HG02763 (cell line): ENCODE measurements around the gene MEGF10.

Source experiments
- ATAC-seq: cut with Tn5 transposase; IDR thresholded peaks from one replicate; pipeline ENCODE4 v1.9.1; 2021; ENCODE audit warnings: mild to moderate bottlenecking, moderate library complexity; ENCODE audit not compliant: unreplicated experiment

The MEGF10 gene

DNA sequence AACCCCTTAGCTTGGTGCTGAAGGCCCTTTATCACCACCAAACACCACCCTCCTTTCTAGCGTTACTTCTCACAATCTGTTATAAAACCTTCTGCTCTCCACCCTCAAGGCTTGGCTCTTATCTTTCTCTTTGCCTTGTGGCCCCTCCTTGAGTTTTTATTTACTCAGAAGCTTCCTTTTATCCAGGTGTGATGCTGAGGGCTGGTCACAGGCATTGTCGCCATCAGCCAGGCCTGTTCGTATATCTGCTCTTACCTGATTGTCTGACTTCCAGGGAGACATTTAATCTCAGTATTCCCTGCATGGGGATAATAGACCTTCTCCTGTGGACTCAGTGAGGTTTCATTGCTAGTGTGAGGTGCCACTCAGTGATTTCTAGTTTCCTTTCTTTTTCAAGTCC is 34.2 kb downstream of the MEGF10 start:
- no peak for ATAC-seq

DNA sequence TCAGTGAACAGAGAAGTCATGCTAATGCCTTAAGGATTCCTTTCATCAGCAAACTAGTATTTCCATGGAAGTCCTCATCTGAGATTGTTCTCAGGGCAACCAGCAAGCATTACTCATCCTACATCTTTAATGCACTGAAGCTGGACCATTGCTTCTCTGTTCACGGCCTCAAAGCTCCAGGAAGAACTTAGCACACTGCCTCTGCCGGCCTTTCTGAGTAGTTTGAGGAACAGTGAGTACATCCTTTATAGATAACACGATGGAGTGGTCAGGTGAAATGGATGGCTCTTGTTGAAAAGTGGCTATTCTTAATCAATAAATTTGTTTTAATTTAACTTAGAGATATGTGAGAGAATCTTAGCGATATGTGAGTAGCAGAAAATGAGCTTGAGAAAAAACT is 35.8 kb downstream of the MEGF10 start:
- no peak for ATAC-seq

DNA sequence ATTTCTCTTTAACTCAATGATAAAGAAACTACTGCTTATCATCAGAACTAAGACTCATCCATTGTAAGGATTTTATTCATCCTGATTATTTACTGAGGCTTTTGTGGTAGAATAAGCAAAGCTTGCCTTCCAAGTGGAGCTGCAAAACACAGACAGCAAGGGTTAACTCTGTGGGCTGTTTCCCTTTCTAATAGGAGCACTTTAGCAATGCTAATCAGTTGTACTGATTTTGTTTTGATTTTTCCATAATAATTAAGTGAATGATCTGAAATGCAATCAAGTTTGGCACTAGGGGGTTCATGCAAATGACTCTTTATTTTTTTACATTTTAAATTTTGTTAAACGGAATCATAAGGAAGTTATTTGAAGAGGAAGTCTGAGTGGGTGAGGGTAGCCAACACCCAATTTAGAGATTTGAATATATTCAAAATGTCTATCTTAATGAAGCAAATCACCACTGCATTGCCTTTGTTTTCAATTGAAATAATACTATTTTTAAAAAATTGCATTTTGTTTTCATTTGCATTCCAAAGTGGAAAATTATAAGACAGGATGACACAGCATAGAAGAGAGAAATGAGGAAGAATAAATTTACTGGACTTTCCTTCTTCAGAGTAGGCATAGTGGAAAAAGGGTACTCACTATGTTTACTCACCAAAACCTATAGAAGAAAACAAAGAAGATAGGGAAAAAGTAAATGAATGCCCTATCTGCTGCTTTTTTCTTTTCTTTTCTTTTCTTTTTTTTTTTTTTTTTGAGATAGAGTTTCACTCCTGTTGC is 36.6 kb downstream of the MEGF10 start:
- ATAC-seq: no peak

DNA sequence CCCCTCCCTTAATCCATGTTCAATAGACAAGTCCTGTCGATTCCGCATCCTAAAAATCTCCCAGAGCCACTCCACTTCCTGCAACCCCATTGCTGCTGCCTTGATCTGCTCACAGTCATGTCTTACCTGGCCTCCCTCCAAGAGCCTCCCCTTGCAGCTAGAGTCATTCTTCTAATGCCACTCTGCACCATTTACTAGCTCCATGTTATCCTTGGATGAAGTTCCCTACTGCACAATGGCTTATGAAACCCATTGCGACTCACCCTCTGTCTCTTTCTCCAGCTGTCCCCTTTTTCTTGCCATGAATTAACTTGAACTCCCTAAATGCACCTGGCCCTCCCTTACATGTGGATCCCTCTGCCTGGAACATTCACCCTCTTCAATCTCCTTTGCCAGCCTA is 39.5 kb downstream of the MEGF10 start:
- no peak for ATAC-seq

DNA sequence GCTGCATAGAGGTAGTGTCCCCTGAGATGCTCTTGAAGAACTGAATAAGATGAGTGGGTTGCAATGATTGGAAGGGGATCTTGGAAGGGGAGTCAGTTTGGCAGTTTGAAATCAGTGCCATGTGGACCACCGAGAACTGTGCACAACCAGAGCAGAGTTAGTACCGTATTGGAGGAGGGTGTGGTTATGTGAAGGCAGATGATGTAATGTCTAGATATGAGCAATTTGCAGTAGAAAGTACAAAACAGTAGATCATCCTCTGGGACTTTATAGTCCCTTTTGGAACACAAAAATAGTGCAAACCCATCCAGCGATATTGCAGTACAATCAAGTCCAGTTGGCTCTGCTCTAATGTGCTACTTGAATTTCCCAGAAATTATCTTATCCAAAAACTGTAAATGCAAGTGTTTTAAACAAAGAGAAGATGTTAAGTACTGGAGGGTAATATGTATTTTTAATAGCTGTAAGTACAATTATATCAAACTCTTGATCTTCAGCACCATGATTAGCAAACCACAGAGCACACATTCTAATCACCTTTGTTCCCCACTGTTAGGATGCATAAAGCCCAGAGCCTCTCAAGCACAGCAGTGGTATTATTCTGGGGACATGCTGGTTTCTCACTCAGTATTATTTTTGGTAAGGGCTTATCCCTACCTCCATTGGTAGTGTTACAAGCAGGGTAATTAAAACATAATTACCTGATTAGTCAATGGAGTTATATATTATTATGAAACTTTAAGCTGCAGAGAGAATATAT is 41.5 kb downstream of the MEGF10 start:
- no peak for ATAC-seq

DNA sequence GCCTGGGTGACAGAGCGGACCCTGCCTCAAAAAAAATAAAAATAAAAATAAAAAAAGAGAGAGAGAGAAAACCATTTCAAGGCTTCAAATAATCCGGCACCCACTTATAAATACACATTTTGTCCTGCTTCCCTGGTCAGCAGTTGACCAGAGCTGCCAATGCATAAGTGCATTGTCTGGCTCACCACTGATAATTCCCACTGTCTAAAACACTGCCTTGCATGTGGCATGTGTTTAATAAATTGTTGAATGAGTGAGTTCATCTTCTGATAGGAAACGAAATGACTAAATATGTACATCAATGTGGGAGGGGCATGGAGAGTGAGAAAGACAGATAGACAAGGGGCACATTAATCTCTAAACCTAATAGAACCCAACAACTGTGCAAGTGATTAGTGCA is 42.9 kb downstream of the MEGF10 start:
- no peak for ATAC-seq

DNA sequence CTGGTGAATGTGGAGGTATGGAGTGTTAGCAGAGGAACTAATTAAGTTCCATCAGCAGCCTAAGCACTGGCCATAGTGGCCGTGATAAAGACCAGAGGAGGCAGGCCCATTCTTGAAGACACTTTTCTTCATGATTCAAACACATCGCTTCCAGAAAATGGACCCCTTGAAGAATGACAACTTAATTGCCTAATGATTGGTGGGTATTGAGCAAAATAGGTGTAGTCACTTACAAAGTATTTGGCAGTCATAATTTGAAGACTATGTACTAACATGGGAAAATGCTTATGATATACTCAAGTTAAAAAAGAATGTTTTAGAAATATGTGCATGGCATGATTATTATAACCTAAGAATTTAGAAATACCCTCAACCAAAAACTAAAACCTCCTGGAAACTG is 44.8 kb downstream of the MEGF10 start:
- ATAC-seq: no peak

DNA sequence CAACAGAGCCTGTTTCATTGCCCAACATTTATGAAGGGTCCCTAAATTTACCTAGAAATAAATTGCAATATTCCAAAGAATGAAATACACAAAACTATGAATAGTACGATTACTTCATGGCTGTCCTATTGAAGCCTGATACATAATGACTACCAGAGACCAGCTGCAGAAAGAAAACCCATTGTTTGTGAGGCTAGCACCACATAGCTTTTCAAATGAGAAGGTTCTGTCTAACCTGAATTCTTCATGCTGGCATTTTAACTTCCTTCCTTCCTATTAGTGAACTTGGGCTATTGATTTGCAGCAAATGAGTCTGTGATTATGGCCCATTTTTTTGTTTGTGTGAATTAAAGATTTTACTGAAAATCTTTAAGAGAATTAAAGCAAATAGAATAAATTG is 47.3 kb downstream of the MEGF10 start:
- no peak for ATAC-seq

DNA sequence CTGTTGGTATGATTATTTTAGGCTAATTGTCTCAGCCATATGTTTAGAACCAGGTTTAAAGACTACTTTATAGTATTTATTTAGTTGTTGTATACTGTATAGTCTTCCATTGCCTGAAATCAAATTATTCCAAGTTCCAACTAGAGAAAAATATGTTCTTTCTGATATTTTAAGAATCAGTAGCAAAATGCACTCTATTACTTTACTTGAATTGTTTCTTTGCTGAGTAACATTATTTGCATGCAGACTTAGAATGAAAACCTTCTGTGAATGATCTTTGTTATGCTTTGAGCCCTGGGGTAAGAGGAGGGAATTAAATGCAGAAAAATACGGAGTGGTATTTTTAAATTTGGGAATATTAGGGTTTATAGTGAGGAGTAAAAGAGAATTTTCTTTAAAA is 47.9 kb downstream of the MEGF10 start:
- ATAC-seq: no peak

DNA sequence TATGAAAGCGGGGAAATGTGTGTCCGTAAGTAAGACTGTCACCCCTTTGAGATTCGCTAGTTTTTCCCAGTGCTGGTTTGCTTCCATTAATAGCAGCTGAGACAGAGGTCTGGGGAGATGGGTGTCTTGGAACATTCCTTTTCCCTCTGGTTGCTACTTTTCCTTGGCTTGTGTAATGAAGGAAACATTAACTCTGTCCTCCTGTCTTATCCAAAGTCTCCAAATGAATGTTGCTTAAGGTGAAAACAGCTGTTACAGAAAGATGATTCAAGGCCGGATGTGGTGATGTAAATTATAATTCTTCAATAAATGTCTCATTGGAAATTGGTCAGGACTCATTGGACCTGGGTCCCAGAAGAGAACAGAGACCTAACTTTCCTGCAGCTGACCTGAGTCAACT is 50.0 kb downstream of the MEGF10 start:
- ATAC-seq: no peak

DNA sequence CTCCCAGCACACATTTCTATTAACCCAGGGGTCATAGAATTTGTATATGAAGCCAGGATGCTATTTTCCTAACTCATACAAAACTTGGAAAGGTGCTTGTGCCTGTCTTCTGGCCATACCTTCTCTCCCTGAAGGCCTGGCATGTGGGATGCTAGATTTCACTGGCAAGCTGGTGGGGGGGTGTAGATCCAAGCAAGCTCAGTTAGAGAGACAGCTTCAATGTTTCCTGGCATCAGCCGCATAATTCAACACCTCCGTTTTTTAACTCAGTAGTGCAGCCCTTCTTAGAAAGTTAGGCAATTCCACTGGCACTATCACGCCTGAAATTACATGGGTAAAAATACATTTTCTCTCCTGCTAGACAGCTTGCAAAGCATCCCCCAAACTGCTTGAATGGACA is 51.8 kb downstream of the MEGF10 start:
- ATAC-seq: no peak

DNA sequence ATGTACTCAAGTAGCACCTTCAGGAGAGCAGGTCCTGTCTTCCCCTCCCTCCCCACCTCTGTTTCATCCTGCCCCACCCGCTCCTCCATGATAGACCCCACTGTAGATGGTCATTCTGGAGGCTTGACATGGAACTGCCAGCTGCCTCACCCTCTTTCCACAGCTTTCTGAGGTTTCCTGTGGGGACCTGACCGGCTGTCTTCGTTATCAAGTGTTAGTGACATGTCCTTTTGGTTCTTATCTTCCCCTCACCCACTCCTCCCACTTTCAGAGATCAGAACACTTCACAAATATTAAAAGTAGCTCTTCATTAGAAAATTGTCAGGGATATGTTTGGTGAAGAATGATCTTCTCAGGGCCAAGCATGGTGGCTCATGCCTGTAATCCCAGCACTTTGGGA is 52.7 kb downstream of the MEGF10 start:
- no peak for ATAC-seq

DNA sequence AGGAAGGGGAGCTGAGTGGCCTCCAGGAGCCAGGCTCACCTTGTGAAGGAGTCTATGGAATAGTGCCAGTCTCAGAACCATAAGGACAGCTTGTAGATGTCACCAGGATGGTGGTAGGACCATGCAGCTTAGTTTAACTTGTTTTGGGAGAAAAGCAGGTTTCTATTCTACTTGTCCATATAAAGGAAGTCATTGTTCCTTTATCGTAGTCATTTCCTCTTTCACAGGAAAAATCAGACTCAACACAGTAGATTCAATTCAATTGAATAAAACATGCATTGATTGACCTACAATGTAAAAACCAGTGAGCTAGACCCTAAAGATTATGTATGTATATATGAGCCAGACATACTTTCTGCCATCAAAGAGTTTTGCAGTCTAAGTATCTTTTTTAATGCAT is 53.3 kb downstream of the MEGF10 start:
- no peak for ATAC-seq

DNA sequence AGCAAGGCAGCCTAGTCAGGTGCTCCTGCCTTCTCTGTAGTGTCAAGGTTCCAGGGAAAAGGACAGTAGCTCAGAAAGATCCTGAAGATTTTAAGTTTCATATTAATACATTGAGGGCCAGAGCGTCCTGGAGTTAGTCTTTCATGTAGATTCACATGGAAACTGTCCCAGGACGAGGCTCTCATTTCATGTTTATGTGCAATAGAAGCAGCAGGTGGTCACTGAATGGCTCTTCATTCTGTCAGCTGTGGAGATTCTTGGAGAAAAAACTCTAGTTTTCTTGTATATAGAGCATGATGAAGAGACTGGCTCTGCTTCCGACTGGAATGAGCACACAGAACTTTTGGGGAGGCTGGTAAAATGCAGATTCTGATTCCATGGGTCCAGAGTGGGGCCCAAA is 54.3 kb downstream of the MEGF10 start:
- ATAC-seq: no peak

DNA sequence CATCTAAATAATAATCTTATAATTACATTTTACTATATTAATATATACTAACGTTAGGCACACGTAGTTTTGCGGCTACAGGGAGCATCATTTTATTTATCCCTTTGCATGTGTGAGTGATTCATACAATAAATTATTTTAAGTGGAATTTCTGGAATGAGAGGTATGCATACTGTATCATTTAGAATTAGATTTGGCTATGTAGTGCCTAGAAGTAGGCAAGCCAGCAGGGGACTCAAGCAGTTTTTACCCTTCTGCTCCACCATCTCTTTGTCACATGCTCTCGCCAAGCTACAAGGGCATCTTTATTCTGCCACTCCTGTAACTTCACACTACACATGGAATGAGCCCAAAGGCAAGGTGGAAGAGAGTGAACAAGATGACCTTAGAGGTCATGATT is 60.8 kb downstream of the MEGF10 start:
- ATAC-seq: no peak

DNA sequence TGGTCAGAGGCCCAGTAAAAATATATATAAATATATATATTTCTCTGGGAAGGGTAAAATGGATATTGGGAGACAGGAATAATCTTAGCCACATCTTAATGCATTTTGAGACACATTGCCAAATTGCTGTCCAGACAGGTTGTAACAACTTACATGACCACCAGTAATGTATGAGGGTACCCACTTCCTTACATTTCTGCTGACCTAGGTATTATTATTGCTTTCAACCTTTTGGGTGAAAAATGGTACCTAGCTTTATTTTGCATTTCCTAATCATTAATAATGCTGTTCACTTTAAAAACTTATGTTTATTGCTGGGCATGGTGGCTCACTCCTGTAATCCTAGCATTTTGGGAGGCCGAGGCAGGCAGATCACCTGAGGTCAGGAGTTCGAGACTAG is 61.5 kb downstream of the MEGF10 start:
- no peak for ATAC-seq

DNA sequence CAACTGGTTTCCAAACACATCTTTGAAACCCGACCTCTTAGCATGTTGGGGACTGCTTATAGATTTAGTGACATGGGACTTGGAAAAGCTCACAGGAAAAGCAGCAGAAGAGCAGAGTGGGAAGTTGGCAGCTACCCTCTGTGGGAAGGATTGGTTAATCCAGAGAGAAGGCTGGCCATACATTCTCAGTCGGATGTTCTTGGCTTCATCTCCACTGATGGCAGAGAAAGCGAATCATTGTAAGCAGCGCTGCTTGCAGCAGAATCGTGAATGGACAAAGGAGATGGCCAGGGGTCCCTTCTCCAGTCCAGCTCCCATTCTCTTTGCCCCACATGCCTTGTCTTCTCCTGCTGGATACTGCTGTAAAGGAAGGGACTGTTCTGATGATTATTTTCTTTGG is 62.7 kb downstream of the MEGF10 start:
- ATAC-seq: no peak

DNA sequence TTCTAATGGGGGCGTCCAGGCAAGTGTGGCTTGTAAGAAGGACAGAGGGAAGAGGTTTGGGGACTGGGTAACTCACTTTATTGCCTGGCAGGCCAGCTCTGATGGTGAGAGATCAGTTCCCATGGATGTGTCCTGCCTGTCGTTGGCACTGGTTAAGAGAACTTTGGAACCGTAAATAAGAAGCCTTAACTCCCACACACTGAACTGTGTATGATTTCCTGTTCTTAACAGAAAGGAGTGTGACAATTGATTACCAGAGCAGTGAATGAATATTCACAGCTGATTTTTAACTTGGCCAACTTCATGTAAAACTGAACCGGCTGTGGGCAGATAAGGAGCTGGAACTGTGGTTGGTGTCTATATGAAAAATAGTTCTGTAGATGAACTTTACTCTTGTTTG is 63.2 kb downstream of the MEGF10 start:
- no peak for ATAC-seq

DNA sequence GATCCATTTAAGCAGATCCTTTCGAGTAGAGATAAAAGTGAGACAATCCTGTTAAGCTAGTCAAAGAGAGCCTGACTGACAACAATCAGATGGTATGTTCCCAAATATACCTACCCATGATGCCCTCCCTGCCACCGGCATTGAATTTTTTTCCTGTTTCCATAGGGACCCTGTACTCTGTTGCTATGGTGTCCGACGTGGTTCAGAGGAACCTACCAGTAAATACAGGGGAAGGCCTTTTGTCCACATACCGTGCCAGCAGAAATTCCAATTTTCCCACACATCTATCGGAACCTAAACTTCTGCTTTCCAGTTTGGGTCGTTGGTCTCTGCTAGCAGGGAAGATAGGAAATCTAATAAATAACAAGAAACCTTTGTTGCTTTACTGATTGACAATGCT is 64.7 kb downstream of the MEGF10 start:
- no peak for ATAC-seq

DNA sequence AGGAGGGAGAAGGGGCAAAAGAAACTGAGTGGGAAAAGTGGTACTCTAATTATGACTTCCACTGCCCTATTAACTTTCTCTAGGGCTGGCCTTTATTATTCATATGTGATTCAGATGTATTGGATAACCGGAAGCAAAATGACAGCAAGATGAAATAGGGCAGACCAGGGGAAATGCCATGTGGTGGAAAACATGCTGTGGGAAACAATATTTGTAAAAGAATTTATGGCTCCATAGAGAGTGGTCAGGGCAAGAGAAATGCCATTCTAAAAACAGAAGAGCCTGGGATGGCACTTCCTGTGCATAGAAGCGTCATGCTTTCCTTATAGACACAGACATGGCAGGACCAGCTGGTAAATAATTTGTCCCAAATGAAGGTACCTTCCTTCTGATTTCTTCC is 67.7 kb downstream of the MEGF10 start:
- ATAC-seq: no peak

DNA sequence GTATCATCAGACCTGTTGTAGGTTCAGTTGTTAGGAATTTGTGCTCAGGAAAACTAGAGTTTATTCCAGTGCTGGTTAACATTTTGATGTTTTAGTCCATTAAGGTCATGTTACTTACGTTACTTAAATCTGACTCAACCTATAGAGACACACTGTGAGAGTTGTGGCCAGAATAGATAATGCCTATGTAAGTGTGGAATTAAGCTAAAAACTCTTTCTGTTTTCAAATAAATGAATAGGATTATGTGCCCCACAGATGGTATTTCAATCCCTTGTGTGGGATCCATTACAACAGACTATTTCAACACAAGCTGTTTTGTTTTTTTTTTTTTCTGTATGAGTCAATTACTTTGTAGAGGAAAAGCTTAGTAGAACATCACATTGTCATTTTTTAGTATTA is 68.1 kb downstream of the MEGF10 start:
- ATAC-seq: no peak

DNA sequence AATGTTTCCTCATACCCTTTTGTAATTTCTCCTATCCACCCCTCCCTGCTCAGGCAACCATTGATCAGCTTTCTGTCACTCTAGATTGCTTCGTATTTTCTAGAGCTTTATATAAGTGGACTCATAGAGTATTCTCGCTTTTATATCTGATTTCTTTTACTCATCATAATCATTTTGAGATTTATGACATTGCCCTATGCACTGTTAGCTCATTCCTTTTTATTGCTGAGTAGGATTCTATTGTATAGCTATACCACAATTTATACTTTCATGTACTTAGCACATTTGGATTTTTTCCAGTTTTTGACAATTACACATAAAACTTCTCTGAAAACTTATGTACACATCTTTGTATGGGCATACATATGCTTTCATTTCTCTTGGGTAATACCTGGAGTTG is 68.9 kb downstream of the MEGF10 start:
- ATAC-seq: no peak

DNA sequence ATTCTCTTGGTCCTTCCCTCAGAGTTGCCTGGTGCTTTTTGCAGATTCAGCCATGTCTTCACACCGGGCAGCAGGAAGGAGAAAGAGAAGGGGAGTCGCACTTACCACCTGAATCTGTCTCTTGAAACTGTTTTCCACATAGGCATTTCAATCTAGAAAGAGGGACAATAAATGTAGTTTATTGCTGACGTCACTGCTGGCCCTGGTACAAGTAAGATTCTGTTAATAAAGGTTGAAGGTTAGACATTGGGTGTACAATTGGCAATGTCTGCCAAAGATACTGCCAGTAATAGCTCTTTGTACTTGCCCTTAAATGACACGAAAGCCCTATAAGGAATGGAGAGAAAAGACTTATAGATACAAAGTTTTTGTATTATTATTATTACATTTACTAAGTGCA is 72.8 kb downstream of the MEGF10 start:
- no peak for ATAC-seq
